ENCODE data around the gene ACP7. TPM values are rescaled to one million over a fixed set of nuclear protein-coding genes. Genes with fewer than 3 reads are reported as not detected.

ACP7 gene
- total and polyA plus RNA-seq, 2 of the 8 experiments (the other 6 are each of a cell fraction or from before 2014, with no cell fraction given) = 0.27 to 0.50 TPM

- TF ChIP-seq, protein P1, sequence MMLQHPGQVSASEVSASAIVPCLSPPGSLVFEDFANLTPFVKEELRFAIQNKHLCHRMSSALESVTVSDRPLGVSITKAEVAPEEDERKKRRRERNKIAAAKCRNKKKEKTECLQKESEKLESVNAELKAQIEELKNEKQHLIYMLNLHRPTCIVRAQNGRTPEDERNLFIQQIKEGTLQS (IDR thresholded peaks at IDR 0.05; ENCODE audit: insufficient read depth, low read depth, low read length) = no peak
- TF ChIP-seq TBP (IDR thresholded peaks at IDR 0.05; ENCODE audit: low read depth, low read length) = no peak
- TF ChIP-seq POU5F1 (IDR thresholded peaks at IDR 0.05; ENCODE audit: low read depth, low read length) = no peak
- no peak for TF ChIP-seq SP1 (IDR thresholded peaks at IDR 0.05; ENCODE audit: low read depth, low read length)
- TF ChIP-seq KDM4A (IDR thresholded peaks at IDR 0.05; ENCODE audit: low read depth, low read length, severe bottlenecking) = no peak
- TF ChIP-seq HDAC2 (IDR thresholded peaks at IDR 0.05; ENCODE audit: borderline replicate concordance in 1 of 2, low read depth in 2 of 2, low read length in 2 of 2) = no peak
- no peak for TF ChIP-seq CHD2 (IDR thresholded peaks at IDR 0.05; ENCODE audit: low read length)
- no peak for TF ChIP-seq POLR2A (IDR thresholded peaks at IDR 0.05; ENCODE audit: control extremely low read depth in 1 of 2, low read depth in 2 of 2, low read length in 2 of 2)
- no peak for TF ChIP-seq SP2 (IDR thresholded peaks at IDR 0.05; ENCODE audit: low read length)
Measured at GRCh38 chr19:39148939-39149529, 64.9 kb downstream of the ACP7 start (continued).
